Fibroblast of lung (primary cell): ENCODE measurements around the gene DSCAML1. TPM values are rescaled to one million over a fixed set of nuclear protein-coding genes. Genes with fewer than 3 reads are reported as not detected.

ENCODE experiments used
- DNase-seq, 2 donors: peaks; one replicate each; pipeline versions ENCODE4 v3.0.0 to v3.0.0-alpha.2; 2010; ENCODE audit warnings: low read depth in 2 of 2
- H2AFZ ChIP-seq: 2 replicates; pipeline ENCODE4 v1.5.1; 2012; ENCODE audit warnings: low read length, control low read depth, inconsistent platforms
- H3K27ac ChIP-seq: 2 replicates; pipeline ENCODE4 v1.5.1; 2011; ENCODE audit warnings: low read length, control low read depth; ENCODE audit not compliant: insufficient read depth
- H3K27me3 ChIP-seq: 2 replicates; pipeline ENCODE4 v1.5.1; 2011; ENCODE audit warnings: mild to moderate bottlenecking, low read length; ENCODE audit not compliant: control insufficient read depth, insufficient read depth
- H3K36me3 ChIP-seq: 2 replicates; pipeline ENCODE4 v1.5.1; 2011; ENCODE audit warnings: low read length; ENCODE audit not compliant: control insufficient read depth, insufficient read depth
- H3K4me1 ChIP-seq: 2 replicates; pipeline ENCODE4 v1.5.1; 2011; ENCODE audit warnings: low read length; ENCODE audit not compliant: control insufficient read depth, insufficient read depth; ENCODE audit errors: extremely low read depth
- H3K4me2 ChIP-seq: 2 replicates; pipeline ENCODE4 v1.5.1; 2011; ENCODE audit warnings: low read length, control low read depth; ENCODE audit not compliant: insufficient read depth; ENCODE audit errors: extremely low read depth
- H3K4me3 ChIP-seq, 4 experiments: fragments of 200-600 bp in 1 of 4; sonication (generic) in 1 of 4; replicated peaks in 1 of 4; 2 replicates each; pipeline ENCODE4 v1.5.1; 2011 to 2016; ENCODE audit warnings: low read length in 4 of 4, low read depth in 3 of 4, mild to moderate bottlenecking in 3 of 4, control low read depth in 2 of 4, inconsistent platforms in 1 of 4, mixed read lengths in 1 of 4; ENCODE audit not compliant: insufficient read depth in 1 of 4; ENCODE audit errors: control extremely low read depth in 1 of 4
- H3K79me2 ChIP-seq: 2 replicates; pipeline ENCODE4 v1.5.1; 2012; ENCODE audit warnings: mild to moderate bottlenecking, low read length, inconsistent platforms; ENCODE audit not compliant: control insufficient read depth, insufficient read depth
- H3K9ac ChIP-seq: 2 replicates; pipeline ENCODE4 v1.5.1; 2011; ENCODE audit warnings: mild to moderate bottlenecking, low read length, control low read depth; ENCODE audit not compliant: insufficient read depth
- H3K9me3 ChIP-seq: 2 replicates; pipeline ENCODE4 v1.5.1; 2012; ENCODE audit warnings: low read depth, low read length; ENCODE audit not compliant: control insufficient read depth, insufficient read depth
- H4K20me1 ChIP-seq: 2 replicates; pipeline ENCODE4 v1.5.1; 2011; ENCODE audit warnings: low read length; ENCODE audit not compliant: control insufficient read depth, insufficient read depth; ENCODE audit errors: extremely low read depth
- EZH2 ChIP-seq: IDR thresholded peaks from 2 replicates; pipeline ENCODE4 v1.5.1; 2012; ENCODE audit warnings: low read length, control low read depth, mild to moderate bottlenecking; ENCODE audit errors: missing control alignments
- polyA plus RNA-seq, 2 donors: library from polyadenylated mRNA; depleted of rRNA in 1 of 2; stranded (reverse) in 1 of 2; unstranded in 1 of 2; fragments of >200 nt; gene quantifications; 2 replicates each; pipeline ENCODE4 v1.2.1, GENCODE V29; 2011 to 2012; ENCODE audit warnings: missing spikeins in 1 of 2
- total RNA-seq: library from RNA; depleted of rRNA; stranded (reverse); fragments of >200 nt; gene quantifications from 2 replicates; pipeline ENCODE4 v1.2.1, GENCODE V29; 2014
- TF ChIP-seq, protein P1 (sequence below), 2 donors: IDR thresholded peaks in 1 of 2; conservative IDR thresholded peaks in 1 of 2; 1 replicate in 1 of 2; 2 replicates in 1 of 2; pipeline ENCODE4 v1.5.1; 2011 to 2012; ENCODE audit warnings: low read length in 2 of 2, control low read depth in 1 of 2, inconsistent platforms in 1 of 2, low read depth in 1 of 2, mild to moderate bottlenecking in 1 of 2

Gene DSCAML1
- total and polyA plus RNA-seq, 2 donors (not counting 1 experiment from before 2014, with no cell fraction given): not detected

DNA sequence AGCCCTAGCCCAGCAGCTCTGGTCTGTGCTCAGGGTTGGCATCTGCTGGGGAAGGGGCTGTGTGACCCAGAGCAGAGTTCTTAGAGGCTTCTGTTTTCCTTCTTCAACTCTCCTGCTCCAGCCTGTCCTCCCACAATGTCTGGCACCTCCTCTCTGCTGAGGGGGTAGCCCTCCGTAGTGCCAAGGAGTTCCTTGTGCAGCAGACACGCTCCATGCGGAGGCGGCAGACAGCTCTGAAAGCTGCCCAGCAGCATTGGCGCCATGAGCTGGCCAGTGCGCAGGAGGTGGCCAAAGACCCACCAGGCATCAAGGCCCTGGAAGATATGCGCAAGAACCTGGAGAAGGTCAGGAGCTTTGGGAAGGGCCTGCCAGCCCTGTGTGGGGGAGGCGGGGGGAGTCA lies 400.0 kb downstream of the DSCAML1 start:
- no peak overlapping the region for H3K4me3 ChIP-seq

DNA sequence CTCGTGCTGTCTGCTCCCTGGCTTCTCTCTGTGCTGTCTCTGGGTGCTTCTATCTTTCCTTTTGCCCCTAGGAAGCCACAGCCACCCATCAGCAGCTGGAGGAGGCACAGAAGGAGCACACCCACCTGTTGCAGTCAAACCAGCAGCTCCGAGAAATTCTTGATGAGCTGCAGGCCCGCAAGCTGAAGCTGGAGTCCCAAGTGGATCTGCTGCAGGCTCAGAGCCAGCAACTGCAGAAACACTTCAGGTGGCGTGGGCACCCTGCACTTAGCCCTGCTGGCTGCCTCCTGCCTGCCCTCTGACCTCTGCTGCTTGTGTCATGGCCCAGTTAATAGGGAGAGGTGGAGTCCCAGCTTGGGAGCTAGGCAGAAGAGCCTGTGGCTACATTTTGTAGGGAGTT lies 401.5 kb downstream of the DSCAML1 start:
- Histone ChIP-seq H3K4me2 (no peak overlapping the region), H2AFZ (no peak overlapping the region), H4K20me1 (no peaks in the 10 kb centered on the region), H3K9me3 (no peaks in the 10 kb centered on the region), H3K79me2 (no peaks in the 10 kb centered on the region), H3K27ac (no peak overlapping the region), H3K4me1 (no peaks in the 10 kb centered on the region), H3K9ac (no peak overlapping the region), H3K36me3 (peaks cover 23% of the 10 kb centered on the region), H3K4me3 (no peak overlapping the region), H3K27me3 (no peaks in the 10 kb centered on the region)
- TF ChIP-seq, protein P1, sequence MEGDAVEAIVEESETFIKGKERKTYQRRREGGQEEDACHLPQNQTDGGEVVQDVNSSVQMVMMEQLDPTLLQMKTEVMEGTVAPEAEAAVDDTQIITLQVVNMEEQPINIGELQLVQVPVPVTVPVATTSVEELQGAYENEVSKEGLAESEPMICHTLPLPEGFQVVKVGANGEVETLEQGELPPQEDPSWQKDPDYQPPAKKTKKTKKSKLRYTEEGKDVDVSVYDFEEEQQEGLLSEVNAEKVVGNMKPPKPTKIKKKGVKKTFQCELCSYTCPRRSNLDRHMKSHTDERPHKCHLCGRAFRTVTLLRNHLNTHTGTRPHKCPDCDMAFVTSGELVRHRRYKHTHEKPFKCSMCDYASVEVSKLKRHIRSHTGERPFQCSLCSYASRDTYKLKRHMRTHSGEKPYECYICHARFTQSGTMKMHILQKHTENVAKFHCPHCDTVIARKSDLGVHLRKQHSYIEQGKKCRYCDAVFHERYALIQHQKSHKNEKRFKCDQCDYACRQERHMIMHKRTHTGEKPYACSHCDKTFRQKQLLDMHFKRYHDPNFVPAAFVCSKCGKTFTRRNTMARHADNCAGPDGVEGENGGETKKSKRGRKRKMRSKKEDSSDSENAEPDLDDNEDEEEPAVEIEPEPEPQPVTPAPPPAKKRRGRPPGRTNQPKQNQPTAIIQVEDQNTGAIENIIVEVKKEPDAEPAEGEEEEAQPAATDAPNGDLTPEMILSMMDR (conservative IDR thresholded peaks at IDR 0.05 in 1 of 2, IDR thresholded peaks at IDR 0.05 in 1 of 2; ENCODE audit: low read depth in 1 of 2, low read length in 2 of 2): no peak
- TF ChIP-seq EZH2: no peak
- no peak for DNase-seq

More for the DNA sequence above, 400.0 kb downstream of the DSCAML1 start:
- Histone ChIP-seq H3K27me3 (no peaks in the 10 kb centered on the region), H3K79me2 (no peaks in the 10 kb centered on the region), H3K4me2 (no peak overlapping the region), H3K27ac (no peak overlapping the region), H3K36me3 (peaks cover 23% of the 10 kb centered on the region), H2AFZ (no peak overlapping the region), H3K9me3 (no peaks in the 10 kb centered on the region), H3K4me1 (no peaks in the 10 kb centered on the region), H3K9ac (no peak overlapping the region), H4K20me1 (no peaks in the 10 kb centered on the region)
- TF ChIP-seq, protein P1 (conservative IDR thresholded peaks at IDR 0.05 in 1 of 2, IDR thresholded peaks at IDR 0.05 in 1 of 2; ENCODE audit: low read depth in 1 of 2, low read length in 2 of 2): no peak
- no peak for TF ChIP-seq EZH2
- no peak for DNase-seq

DNA sequence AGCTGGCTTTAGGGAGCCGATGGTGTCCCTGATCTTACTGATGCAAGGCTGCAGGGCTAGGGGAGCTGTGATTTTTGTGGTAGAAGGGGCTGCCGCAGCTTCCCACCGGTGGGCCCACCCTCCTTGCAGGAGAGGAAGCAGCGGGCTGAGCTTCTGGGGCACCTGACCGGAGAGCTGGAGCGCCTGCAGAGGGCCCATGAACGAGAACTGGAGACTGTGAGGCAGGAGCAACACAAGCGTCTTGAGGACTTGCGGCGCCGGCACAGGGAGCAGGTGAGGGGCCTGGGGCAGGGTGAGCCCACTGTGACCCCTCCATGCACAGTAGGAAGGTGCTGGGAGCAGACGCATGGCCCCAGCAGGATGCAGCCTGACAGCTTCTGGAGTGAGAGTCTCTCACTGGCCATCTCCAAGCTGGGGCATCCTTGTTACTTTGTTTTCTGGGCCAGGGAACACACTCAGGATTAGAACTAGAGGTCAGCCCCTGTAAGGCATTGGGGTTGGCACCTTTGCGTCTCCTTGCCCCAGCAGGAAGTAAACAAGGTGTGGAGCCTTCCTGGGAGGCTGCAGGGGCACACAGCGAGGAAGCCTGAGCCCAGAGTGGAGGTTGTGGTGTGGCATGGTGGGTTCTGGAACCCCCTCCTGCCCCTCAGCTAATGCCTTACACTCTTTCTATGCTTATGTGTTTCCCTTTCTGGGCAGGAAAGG lies 402.6 kb downstream of the DSCAML1 start:
- H3K27me3 ChIP-seq: no peaks in the 10 kb centered on the region
- no peak overlapping the region for H2AFZ ChIP-seq
- no peak overlapping the region for H3K4me2 ChIP-seq
- no peak overlapping the region for H3K9ac ChIP-seq
- no peaks in the 10 kb centered on the region for H3K4me1 ChIP-seq
- TF ChIP-seq EZH2: no peak
- TF ChIP-seq, protein P1 (conservative IDR thresholded peaks at IDR 0.05 in 1 of 2, IDR thresholded peaks at IDR 0.05 in 1 of 2; ENCODE audit: low read depth in 1 of 2, low read length in 2 of 2): no peak
- no peaks in the 10 kb centered on the region for H3K79me2 ChIP-seq
- H3K27ac ChIP-seq: no peak overlapping the region
- DNase-seq: no peak
- H3K36me3 ChIP-seq: peaks cover 23% of the 10 kb centered on the region
- H3K4me3 ChIP-seq: no peak overlapping the region
- no peaks in the 10 kb centered on the region for H3K9me3 ChIP-seq
- H4K20me1 ChIP-seq: no peaks in the 10 kb centered on the region
